ENCODE measurements around the gene RNF26.

DNA sequence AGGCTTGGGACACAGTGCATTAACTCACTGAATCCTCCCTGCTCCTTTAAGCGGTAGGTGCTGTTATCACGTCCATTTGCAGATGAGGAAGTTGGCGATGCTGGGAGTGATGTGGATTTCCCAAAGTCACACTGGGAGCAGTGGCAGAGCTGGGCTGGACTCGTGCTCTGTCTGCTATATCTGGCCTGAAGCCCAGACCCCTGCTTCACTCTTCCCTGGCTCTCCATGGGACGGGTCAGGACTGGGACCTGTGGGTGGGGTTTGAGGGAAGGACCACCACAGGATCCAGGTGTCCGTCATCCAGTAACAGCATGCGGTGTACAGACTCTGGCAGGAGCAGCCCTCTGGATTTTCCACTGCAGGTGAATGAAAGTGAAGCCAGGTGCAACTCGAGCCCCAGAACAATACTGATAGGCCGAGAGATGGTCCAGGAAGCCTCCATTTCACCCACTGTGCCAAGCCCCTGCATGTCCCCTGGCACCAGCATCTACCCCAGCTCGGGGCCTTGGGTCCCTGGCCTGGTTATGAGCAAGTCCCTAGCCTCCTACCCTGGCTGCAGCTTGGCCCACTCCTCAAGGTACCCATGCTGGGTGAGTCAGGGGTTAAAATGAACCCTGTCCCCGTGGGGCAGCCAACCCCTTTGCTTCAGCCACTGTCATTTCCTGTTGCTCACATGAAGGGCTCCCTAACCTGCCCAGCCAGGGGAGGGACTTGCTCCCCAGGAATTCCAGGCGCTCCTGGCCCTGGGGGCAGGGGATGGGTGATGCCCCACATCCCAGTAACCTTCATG lies 43.0 kb downstream of the RNF26 start:
- TF ChIP-seq, protein P1, sequence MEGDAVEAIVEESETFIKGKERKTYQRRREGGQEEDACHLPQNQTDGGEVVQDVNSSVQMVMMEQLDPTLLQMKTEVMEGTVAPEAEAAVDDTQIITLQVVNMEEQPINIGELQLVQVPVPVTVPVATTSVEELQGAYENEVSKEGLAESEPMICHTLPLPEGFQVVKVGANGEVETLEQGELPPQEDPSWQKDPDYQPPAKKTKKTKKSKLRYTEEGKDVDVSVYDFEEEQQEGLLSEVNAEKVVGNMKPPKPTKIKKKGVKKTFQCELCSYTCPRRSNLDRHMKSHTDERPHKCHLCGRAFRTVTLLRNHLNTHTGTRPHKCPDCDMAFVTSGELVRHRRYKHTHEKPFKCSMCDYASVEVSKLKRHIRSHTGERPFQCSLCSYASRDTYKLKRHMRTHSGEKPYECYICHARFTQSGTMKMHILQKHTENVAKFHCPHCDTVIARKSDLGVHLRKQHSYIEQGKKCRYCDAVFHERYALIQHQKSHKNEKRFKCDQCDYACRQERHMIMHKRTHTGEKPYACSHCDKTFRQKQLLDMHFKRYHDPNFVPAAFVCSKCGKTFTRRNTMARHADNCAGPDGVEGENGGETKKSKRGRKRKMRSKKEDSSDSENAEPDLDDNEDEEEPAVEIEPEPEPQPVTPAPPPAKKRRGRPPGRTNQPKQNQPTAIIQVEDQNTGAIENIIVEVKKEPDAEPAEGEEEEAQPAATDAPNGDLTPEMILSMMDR (IDR thresholded peaks at IDR 0.05): no peak
- TF ChIP-seq POLR2AphosphoS5 (IDR thresholded peaks at IDR 0.05): no peak
